Lung (tissue), 16 donors: ENCODE results near the gene ZNF185. TPM values are rescaled to one million over a fixed set of nuclear protein-coding genes. Genes with fewer than 3 reads are reported as not detected.

Source experiments
- ATAC-seq: fragments of 200-7000 bp; cut with Tn5 transposase; one replicate; pipeline ENCODE4 v1.9.1; 2020; ENCODE audit warnings: moderate number of reproducible peaks; ENCODE audit not compliant: insufficient read depth, low FRiP score
- DNase-seq, 3 donors: peaks; one replicate each; pipeline ENCODE4 v3.0.0-alpha.2; 2013 to 2017
- H3K27ac ChIP-seq, 2 donors: one replicate each; pipeline ENCODE4 v1.5.1; 2013; ENCODE audit warnings: mild to moderate bottlenecking in 2 of 2, moderate library complexity in 2 of 2, control low read depth in 1 of 2, inconsistent platforms in 1 of 2, low read depth in 1 of 2, low read length in 1 of 2
- H3K27me3 ChIP-seq, 3 donors: one replicate each; pipeline ENCODE4 v1.5.1; 2013; ENCODE audit warnings: low read length in 2 of 3; ENCODE audit not compliant: control insufficient read depth in 3 of 3, insufficient read depth in 3 of 3
- H3K36me3 ChIP-seq, 4 donors: one replicate each; pipeline ENCODE4 v1.5.1; 2013; ENCODE audit warnings: low read length in 4 of 4, mild to moderate bottlenecking in 1 of 4, moderate library complexity in 1 of 4; ENCODE audit not compliant: control insufficient read depth in 4 of 4, insufficient read depth in 4 of 4
- H3K4me1 ChIP-seq, 5 donors: one replicate each; pipeline ENCODE4 v1.5.1; 2013; ENCODE audit warnings: low read length in 5 of 5, mild to moderate bottlenecking in 2 of 5, moderate library complexity in 1 of 5; ENCODE audit not compliant: control insufficient read depth in 5 of 5, insufficient read depth in 5 of 5
- H3K4me3 ChIP-seq: one replicate; pipeline ENCODE4 v1.5.1; 2013; ENCODE audit warnings: mild to moderate bottlenecking, control low read depth, moderate library complexity
- H3K9ac ChIP-seq, 2 donors: one replicate each; pipeline ENCODE4 v1.5.1; 2013; ENCODE audit warnings: low read length in 2 of 2, control low read depth in 1 of 2; ENCODE audit not compliant: insufficient read depth in 1 of 2
- H3K9me3 ChIP-seq, 4 donors: one replicate each; pipeline ENCODE4 v1.5.1; 2013; ENCODE audit warnings: low read length in 3 of 4, mild to moderate bottlenecking in 1 of 4, moderate library complexity in 1 of 4; ENCODE audit not compliant: control insufficient read depth in 4 of 4, insufficient read depth in 3 of 4
- CTCF ChIP-seq: IDR thresholded peaks from 2 replicates; pipeline ENCODE4 v1.5.1; 2012; ENCODE audit warnings: mild to moderate bottlenecking; ENCODE audit errors: control extremely low read depth, extremely low read depth
- WGBS, 2 donors: extraction: QIAGEN DNeasy Blood & Tissue Kit; methylation state at CpG; one replicate each; pipeline ENCODE4 v1.1.7; 2013; 5-methylcytosine and 5-hydroxymethylcytosine counted together
- long read RNA-seq, 5 donors: transcript quantifications; one replicate each; lab custom pipeline, GENCODE V29; 2026
- polyA plus RNA-seq, 2 donors: library from polyadenylated mRNA; stranded (reverse); fragments of 200-250 nt; gene quantifications; one replicate each; pipeline ENCODE4 v1.2.1, GENCODE V29; 2013
- total RNA-seq, 2 donors: library from RNA; depleted of rRNA in 1 of 2; stranded (reverse); fragments of >200 nt in 1 of 2; gene quantifications; one replicate each; pipeline ENCODE4 v1.2.1, GENCODE V29; 2014 to 2021
- donor health status: control.
- donor health status: control.
- donor health status: Bipolar disorder and iron deficiency.
- donor health status: healthy.
- donor health status: DM: yes; HTN: yes; CAD: no.

The ZNF185 gene
- total RNA-seq = 10 to 100 TPM; 14.7 to 15.8 TPM
- 1 to 10 TPM; 6.1 to 6.7 TPM for polyA plus RNA-seq
- long read RNA-seq, donor 1 = 0 reads
- long read RNA-seq, donor 2 = 0 reads
- long read RNA-seq, donor 3, partial matches to known transcripts = 7 of 7 reads
- long read RNA-seq, donor 3, other reads (novel, unspliced or antisense) = 0 of 7 reads
- long read RNA-seq, donor 4 = 0 reads
- long read RNA-seq, donor 5 = 0 reads

GRCh38 chrX:152897222-152898131, at the start of gene ZNF185:
ZNF185 (plus strand) TSS chrX:152898067; CDS start chrX:152914490, 16,423 bp downstream.
- peaks cover 0 to 5% (median 0%) of the 10 kb centered on the region in 4 donors for H3K9me3 ChIP-seq
- no peak within 1 kb of the TSS for H3K4me3 ChIP-seq
- DNase-seq = peak; percentile 38 to 71 (median 69)
- 28 to 36% methylated on average over 29 to 64 of the region's 64 CpGs for WGBS, 2 donors
- no peak within 1 kb of the TSS for H3K9ac ChIP-seq
- peak; percentile 48 for ATAC-seq
- peaks cover 0 to 4% (median 0%) of the 10 kb centered on the region in 5 donors for H3K4me1 ChIP-seq
- H3K36me3 ChIP-seq = no peaks in the 10 kb centered on the region
- no peak for TF ChIP-seq CTCF
- H3K27ac ChIP-seq = no peak within 1 kb of the TSS
- H3K27me3 ChIP-seq = peaks cover 0 to 6% (median 0%) of the 10 kb centered on the region in 3 donors

- WGBS, 2 donors = 77 to 95% methylated on average over 2 of the region's 2 CpGs
- Histone ChIP-seq H3K9me3 (peaks cover 0 to 14% (median 0%) of the 10 kb centered on the region in 4 donors), H3K9ac (no peak overlapping the region), H3K36me3 (peaks cover 0 to 13% (median 8%) of the 10 kb centered on the region in 4 donors), H3K27me3 (no peaks in the 10 kb centered on the region), H3K4me3 (no peak overlapping the region), H3K4me1 (peaks cover 0 to 4% (median 0%) of the 10 kb centered on the region in 5 donors), H3K27ac (no peak overlapping the region)
- TF ChIP-seq CTCF = no peak
- DNase-seq = no peak
- ATAC-seq = no peak
Observed at GRCh38 chrX:152850465-152850864, 47.4 kb upstream of the ZNF185 start.

GRCh38 chrX:152853986-152854385, 43.9 kb upstream of the ZNF185 start:
- no peak for DNase-seq
- Histone ChIP-seq H3K9ac (no peak overlapping the region), H3K9me3 (peaks cover 0 to 11% (median 0%) of the 10 kb centered on the region in 4 donors), H3K36me3 (peaks cover 0 to 13% (median 6%) of the 10 kb centered on the region in 4 donors), H3K4me1 (no peaks in the 10 kb centered on the region), H3K27me3 (no peaks in the 10 kb centered on the region), H3K4me3 (no peak overlapping the region), H3K27ac (no peak overlapping the region)
- WGBS, 2 donors = 93 to 98% methylated on average over 7 of the region's 7 CpGs
- TF ChIP-seq CTCF = no peak
- ATAC-seq = no peak
